HG03064 (cell line): ENCODE data around the gene CHCHD4.

Source experiments
- ATAC-seq: cut with Tn5 transposase; IDR thresholded peaks from one replicate; pipeline ENCODE4 v1.9.1; 2021; ENCODE audit warnings: low read depth; ENCODE audit not compliant: unreplicated experiment

Gene CHCHD4

DNA sequence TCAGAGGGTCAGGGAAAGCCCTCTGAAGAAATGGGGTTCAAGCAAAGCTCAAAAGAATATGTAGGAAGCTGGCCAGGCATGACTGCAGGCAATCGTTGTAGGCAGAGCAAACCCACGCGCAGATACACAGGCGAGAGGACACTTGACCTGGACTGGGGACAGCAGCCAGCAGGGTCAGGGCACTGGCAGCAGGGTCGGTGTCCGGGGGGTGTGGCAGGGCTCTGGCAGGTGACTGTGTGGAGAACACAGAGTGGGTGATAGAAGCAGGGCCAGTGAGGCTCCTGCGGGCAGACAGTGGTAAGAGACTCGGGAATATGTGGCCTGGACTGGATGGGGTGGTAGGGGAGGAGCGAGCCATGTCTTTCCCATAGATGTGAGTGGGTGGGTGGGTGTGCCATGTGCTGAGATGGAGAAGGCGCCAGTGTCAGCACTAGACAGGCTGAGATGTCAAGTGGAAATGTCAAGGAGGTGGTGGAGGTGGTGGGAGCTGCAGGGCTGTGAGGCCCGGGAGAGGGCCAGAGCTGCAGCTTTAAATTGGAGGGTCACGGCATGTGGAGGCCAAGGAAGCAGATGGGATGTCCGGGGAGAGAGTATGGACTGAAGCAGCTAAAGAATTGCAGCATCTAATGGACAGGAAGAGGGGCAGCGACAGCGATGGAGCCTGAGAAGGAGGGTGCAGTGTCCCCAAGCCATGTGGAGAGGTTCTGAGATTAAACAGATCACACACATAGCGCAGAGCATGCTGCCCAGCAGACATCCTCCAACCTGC lies 13.6 kb upstream of the CHCHD4 start:
- ATAC-seq: no peak

DNA sequence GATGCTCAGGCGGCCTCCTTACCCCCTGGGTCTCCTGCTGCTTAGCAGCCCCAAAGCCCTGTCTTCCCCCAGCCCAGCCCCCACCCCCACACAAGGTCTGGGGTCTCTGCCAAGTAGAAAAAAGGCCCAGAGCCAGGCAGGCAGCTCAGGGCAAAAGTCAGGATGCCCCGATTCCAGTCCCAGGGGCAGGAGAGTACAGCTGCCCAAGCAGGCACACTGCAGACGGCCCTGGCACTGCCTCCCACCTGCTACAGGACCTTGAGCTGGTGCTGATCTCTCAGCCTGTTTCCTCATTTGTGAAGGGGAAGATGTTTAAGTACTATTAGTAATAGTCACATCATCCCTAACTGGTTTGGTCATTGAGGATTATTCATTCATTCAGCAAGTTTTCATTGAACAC lies 12.8 kb upstream of the CHCHD4 start:
- ATAC-seq: no peak

DNA sequence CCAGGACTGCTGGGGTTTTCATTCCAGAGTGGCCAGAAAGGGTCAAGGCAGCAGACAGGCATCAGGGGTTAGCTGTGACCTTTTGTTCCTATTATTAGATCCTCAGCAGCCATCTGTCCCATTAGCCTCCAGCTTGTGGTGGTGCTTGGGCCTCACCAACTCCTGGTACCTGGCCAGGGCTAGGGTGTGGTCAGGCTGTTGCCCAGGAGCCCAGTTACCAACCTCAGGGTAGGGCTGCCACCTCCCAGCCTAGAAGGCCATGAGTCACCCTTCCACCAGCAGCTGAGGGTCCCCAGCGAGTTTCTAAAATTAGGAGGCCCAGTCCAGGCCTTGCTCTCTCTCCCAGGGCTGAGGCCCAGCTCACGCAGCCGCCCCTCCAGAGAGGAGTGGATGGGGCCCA lies 12.3 kb upstream of the CHCHD4 start:
- ATAC-seq: no peak

DNA sequence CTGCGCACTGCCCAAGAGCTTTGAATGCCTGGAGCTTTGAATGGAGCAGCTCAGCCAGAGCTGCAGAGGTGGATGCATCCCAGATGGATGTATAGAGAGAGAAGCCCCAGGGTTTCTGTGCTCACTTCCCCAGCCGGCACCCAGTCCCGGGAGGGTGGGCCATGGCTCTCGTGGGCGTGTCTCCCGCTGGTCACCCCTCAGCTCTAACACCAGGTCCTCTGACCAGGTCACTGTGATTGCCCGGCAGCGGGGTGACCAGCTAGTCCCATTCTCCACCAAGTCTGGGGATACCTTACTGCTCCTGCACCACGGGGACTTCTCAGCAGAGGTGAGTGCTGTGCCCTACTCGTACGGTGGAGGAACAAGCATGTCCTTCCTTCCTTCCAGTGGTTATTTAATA lies 10.9 kb upstream of the CHCHD4 start:
- no peak for ATAC-seq

DNA sequence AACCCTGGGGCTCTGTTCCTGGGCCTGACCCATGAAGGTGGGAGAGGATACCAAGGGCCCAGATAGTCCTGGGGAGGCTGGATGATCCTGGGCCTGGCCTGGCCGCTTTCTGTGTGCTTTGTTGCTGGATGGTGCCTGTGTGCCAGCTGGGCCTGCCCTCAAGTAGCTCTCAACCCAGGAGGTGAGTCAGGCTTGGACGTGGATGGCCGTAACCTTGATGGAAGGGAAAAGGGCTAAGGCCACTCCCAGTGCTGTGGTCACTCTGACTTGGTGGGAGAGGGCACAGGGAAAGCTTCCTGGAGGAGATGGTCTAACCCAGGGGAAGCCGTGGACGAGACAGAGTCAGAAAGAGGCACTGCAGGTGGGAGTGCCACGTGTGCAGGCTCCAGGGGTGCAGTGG lies 9.6 kb upstream of the CHCHD4 start:
- ATAC-seq: no peak

DNA sequence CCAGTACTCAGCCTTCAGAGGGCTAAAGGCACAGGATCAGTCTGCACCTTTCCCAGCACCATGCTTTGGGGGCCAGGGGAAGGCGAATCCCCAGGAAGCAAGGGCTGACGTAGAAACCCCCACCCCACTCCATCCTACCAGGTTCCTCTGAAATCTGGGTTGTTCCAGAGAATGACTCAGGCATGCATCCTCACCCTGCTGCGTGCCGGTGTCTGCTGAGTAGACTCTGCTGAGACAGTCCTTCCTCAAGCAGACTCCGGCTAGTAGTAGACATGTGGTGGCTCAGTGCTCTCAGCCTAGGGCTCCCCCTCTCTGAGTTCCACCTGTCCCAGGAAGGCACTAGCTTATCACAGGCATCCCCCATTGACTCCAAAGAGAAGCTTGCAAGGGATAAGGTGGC lies 9.2 kb upstream of the CHCHD4 start:
- ATAC-seq: no peak

DNA sequence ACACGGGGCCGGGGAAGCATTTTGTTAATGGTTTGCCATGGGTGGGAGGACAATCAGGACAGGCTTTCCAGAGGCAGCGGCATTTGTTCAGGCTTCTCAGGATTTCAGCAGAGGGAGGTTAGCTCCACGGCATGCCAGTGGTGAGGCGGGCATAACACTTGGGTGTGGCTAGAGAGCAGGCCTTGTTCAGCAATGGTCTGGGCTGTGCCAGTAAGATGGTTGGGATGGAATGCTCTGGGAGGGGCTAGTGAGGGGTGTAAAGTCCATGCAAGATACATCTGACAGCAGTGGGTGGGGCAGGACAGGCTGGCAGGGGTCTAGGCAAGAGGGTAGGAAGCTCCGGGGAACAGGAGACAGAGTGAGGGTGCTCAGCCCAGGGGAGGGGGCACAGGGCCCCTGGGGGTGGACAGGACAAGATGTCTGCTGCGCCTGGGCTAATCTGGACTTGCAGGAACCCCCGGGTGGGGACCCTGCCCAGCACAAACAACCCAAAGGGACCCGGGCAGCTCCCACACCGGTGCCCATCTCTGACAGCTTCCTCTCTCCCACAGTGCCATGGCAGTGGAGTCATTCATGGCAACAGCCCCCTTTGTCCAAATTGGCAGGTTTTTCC lies 8.6 kb upstream of the CHCHD4 start:
- no peak for ATAC-seq

DNA sequence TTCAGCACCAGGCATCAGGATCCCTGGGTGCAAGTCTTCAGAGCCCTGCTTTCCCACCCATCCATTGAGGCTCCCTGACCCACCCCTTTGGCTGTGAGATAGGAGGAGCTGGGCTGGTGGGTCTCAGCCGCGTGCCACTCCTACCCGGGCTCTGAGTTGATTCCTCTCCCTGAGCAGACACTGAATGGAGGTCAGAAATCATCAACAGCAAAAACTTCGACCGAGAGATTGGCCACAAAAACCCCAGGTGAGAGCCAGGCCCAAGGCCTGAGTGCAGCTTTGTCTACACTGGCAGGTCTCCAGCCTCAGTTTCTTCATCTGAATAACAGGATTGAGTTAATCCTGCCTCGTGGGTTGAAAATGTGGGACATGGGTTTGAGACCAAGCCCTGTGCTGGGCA lies 8.0 kb upstream of the CHCHD4 start:
- ATAC-seq: no peak

DNA sequence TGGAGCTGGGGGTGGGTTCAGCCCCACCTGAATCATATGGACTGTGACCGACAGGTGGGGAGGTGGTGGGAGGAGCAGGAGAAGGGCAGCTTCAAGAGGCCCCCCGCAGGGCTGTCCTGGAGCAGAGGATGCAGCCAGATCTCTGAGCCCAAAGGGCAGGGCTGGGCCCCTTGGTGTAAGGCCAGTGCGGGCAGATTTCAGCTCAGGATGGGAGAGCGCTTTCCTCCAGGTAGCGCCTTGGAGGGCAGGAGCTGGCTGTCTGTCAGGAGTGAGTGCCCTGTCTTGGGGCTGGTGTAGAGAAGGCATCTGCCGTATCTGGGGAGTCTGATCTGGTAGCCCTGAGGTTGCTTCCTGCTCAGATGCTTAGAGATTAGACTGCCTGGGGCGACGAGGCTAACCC lies 7.5 kb upstream of the CHCHD4 start:
- no peak for ATAC-seq

DNA sequence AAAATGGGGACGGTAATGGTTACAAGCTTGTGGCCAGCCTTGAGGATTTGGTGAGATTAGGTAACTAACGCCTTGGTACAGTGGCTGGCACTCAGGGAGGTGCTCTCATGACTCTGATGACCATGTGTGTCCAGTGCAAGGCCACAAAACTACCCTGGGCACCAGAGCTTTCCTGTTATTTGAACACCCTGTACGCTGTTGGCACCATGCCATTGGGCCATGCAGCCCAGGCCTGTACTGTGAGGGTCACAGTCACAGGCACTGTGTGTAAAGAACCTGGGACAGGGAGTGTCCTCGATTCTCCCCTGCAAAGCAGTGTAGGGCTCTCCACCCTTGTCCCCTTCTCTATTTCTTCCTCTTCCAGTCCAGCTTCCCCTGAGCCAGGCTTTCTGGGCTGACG lies 6.5 kb upstream of the CHCHD4 start:
- ATAC-seq: no peak

DNA sequence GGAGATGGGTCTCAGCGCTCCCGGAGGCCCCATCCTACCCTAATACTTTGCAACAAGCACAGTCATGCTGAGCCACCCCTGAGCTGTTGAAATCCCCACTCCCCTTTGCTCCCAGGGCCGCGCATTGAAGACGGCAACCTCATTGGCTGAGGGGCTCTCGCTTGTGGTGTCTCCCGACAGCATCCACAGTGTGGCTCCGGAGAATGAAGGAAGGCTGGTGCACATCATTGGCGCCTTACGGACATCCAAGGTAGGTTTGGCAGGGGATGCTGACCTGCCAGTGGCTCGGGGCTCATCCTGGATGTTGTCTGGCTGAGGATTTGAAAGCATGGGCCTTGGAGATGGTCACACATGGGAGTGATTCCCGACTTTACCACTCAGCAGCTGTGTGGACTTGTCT lies 6.0 kb upstream of the CHCHD4 start:
- no peak for ATAC-seq

DNA sequence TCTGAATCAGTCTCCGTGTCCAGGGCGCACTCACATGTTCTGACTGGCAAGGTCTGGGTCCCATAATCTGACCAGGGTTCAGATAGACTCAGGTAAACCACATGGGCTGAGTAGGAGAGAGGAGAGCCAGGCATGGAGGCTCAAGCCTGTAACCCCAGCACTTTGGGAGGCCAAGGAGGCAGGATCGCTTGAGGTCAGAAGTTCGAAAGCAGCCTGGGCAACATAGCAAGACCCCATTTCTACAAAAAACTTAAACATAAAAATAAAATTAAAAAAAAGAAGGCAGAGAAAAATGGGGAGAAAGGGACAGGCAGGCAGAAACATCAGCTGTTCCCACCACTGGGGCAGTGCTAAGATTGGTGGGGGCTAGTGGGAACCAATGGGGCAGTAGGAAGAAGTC lies 5.6 kb upstream of the CHCHD4 start:
- ATAC-seq: no peak

DNA sequence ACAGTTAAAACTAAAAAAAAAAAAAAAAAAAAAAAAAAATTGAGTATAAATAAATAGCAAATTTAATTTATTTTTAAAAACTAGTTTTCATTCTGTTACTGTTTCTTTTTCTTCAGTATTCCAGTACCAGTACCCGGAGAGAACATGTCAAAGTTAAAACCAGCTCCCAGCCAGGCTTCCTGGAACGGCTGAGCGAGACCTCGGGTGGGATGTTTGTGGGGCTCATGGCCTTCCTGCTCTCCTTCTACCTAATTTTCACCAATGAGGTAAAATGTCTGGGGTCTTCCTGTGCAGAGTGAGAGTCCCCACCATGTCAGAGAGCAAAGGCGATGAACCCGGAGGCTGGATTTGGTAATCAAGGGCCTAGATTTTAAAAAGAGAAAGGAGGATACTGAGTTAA lies 4.6 kb upstream of the CHCHD4 start:
- no peak for ATAC-seq

DNA sequence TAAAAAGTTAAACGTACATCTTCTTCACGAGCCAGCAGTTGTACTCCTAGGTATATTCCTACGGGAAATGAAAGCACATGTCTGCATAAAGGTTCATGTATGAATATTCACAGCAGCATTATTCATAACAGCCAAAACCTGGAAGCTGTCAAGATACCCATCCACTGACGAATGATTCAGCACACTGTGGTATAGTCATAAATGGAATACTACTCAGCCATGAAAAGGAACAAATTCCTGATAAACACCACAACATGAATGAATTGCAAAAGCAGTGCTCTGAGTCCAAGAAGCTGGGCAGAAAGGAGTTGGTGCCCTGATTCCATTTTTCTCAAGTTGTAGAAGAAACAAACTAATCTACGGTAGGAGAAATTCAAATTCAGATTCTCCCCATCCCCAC lies 4.1 kb upstream of the CHCHD4 start:
- no peak for ATAC-seq

DNA sequence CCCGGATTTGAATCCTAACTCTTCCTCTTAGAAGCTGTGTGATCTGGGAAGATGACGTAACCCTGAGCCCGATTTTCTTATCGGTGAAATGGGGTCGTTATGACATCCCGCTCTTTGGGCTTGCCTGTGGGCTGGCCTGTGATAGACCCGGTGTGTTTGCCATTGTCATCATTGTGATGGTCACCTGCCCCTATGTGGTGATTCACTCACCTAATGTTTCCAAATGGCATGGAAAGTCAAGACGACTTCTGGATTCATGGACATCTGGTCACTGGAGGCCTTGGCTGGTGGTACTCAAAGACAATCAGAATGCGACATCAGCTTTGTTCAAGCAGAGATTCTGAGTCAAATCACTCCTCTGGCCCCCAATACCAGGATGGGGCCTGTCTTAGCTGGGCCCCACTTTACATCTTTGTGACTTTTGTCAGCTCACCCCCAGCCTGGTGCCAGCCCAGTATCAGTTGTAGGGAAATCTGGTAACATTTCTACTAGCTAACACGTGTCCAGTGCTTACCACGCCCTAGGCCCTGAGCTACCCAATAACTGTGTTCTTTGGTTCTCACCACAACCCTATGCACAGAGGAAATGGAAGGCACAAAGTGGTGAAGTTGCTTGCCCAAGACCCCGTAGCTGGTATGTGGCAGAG lies 3.0 kb upstream of the CHCHD4 start:
- ATAC-seq: no peak

DNA sequence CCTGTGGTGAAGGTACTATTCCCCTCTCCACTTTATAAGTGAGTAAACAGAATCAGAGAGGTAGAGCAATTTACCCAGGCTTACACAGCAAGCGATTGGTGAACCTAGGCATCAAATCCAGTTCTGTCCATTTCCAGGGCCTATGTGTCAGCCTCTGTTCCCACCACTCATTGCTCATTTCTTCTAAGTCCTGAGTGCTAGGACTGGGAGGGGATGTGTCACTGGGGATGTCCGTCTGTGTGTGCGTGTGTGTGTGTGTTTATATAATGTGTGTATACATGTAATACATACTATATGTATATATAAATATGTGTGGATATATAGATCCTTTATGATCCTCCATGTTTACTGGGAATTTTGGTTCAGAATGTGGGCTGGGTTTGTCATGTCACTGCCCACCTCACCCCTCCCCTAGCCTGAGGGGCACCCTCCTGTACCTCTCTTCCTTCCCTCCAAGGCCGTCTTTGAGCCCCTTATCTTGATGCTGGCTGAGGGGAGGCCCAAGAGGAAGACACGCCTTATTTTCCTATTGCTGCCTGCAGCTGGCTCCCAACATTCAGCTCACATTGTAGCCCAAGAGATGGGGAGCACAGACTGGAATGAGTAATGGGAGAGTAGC lies 2.3 kb upstream of the CHCHD4 start:
- no peak for ATAC-seq

DNA sequence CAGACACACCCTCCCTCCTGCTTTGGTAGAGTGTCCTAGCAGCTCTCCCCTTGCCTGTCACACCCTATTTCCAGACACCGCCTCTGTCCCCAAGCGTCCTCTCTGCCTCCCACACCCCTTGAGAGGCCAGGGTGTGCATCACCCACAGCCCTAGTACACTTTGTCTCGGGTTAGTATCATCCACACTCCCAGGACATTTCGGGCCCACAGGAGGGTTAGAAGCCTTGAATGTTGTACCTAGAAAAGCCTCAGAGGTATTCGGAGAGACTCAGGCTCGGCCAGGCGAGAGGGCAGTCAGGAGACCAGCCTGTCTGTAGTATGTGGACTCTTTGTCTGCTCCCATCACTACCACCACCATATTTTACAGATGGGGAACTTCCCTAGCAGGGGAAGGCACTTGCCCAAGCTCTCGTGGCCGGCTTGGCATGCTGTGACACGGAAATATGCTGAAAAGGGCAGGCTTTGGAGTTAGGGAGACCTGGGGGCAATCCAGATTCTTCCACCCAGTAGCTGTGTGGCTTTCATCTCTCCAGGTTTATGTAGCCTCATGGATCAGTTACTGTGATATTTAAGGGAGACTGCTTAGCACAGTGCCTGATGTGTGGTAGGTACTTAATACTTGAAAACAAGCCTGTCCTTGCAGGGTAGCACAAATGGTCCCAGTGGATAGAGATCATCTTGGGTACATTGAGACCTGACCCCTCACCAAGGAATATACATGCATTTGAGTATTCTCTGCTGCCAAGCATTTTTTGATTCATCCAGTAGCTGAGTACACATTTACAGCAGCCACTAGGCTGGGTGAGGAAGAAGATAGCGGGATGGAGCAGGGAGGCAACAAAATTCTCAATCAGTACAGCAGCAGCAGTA lies 1.6 kb upstream of the CHCHD4 start:
- no peak for ATAC-seq

DNA sequence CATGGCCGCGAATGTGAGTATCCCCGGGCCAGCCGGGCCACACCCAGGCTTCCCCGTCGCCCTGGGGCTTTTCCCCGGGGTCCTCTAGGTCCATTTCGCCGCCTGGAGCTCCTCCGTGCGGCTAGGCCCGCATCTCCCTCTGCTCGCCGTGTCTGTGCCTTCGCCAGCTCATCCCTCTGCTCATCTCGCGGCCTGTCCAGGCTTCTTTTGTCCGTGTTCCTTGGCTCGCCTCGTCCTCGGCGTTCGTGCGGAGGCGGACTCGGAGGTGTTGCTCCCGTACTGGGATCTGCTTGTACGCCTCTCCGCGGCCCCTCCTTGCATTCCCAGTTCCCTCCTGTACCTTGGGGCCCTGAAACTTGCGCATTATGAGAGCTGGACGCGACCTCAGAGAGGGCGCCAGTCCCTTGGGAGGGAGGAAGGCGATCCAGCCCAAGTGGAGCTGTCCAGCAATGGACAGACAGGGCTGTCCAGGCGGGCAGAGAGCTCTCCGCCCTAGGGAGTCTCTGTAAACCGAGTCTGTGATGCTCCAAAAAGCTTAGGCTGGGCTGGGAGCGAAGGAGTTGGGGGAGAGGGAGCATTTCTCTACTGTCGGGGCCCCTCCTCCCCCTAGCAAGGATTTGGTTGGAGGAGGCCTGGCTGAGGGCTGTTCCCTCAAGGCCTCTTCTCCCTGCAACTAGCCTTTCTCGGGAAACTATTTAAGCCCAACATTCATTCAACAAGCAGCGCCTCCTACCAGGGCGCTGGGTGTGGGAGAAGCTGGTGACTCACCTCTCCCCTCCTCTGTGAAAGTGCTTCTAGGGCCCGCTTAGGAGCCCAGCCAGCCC lies 735 bp upstream of the CHCHD4 start:
- peak; percentile 16 for ATAC-seq

DNA sequence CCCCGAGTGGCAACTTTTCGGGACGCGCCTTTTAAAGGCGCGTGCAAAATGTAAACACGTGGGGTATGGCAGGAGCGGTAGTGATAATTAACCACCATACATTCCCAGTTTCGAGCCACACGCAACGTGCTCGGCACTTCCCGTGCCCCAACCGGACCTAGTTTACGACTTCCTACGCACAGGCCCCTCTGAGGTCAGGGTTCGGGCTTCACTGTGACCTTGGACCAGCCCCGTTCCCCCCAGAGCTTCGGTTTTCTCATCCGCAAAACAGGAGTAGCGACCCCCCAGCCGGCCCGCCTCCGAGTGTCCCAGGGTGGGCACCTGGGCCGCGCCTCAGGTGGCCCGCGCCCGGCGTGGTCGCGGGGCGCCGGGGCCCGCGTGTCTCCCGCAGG lies 451 bp downstream of the CHCHD4 start:
- ATAC-seq: peak; percentile 34
